Nephron progenitor cell (in vitro differentiated cells): ENCODE results near the gene LPP.

ENCODE experiments used
- DNase-seq: peaks from one replicate; pipeline ENCODE4 v3.0.0; 2021
- H3K27ac Mint-ChIP-seq: 2 replicates; pipeline ENCODE4 v1.8.0; 2021; ENCODE audit warnings: mild to moderate bottlenecking, moderate library complexity, mixed read lengths
- H3K27me3 Mint-ChIP-seq: 2 replicates; pipeline ENCODE4 v1.8.0; 2021; ENCODE audit warnings: mild to moderate bottlenecking, low read depth, mixed read lengths; ENCODE audit not compliant: poor library complexity
- H3K36me3 Mint-ChIP-seq: 2 replicates; pipeline ENCODE4 v1.8.0; 2021; ENCODE audit warnings: low read depth, mixed read lengths
- H3K4me1 Mint-ChIP-seq: 2 replicates; pipeline ENCODE4 v1.8.0; 2021; ENCODE audit warnings: mixed read lengths
- H3K4me3 Mint-ChIP-seq: 2 replicates; pipeline ENCODE4 v1.8.0; 2021; ENCODE audit warnings: mild to moderate bottlenecking, moderate library complexity, mixed read lengths
- H3K9me3 Mint-ChIP-seq: 2 replicates; pipeline ENCODE4 v1.8.0; 2021; ENCODE audit warnings: mild to moderate bottlenecking, moderate library complexity, mixed read lengths
- CTCF ChIP-seq: fragments of 200-600 bp; sonication (generic); IDR thresholded peaks from 2 replicates; pipeline ENCODE4 v1.5.0; 2021; ENCODE audit warnings: antibody characterized with exemption

LPP gene

DNA sequence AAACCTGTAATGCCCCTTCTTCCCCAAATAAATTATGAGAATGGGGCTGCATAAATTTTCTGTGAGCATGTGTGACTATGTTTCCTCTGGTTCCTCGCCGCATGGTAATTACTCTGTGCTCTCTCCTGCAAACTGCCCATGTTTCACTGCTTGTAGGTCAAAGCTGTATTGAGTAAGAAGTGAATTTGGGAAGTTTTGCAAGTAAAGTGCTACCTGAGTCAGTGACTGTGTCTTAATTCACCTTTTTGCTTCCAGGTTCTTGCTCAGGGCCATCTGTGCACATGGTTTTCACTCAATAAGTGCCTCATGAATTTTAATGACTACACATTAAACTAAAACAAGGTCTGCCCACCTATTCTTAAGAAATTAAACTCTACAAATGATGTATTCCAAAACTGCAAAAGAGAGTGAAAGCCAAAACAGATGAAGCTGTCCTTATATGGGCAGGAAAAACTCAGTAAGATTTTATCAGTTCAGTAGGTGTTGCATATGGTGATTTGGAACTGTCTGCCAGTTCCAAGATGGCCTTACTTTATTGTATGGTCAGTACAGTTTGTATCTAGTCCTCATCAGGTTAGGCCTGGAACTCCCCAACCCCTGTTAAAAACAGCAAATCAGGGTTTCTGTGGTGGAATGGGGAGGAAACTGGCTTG, 100.0 kb downstream of the LPP start:
- Mint-ChIP-seq H3K4me1 (peaks cover 17% of the 10 kb centered on the region), H3K27ac (no peak overlapping the region), H3K27me3 (no peaks in the 10 kb centered on the region), H3K4me3 (no peak overlapping the region), H3K9me3 (peaks cover 23% of the 10 kb centered on the region), H3K36me3 (peaks cover 28% of the 10 kb centered on the region)
- no peak for TF ChIP-seq CTCF
- no peak for DNase-seq

- Mint-ChIP-seq H3K9me3 (peaks cover 23% of the 10 kb centered on the region), H3K27me3 (no peaks in the 10 kb centered on the region), H3K4me1 (peaks cover 24% of the 10 kb centered on the region), H3K27ac (no peak overlapping the region), H3K36me3 (peaks cover 28% of the 10 kb centered on the region), H3K4me3 (no peak overlapping the region)
- DNase-seq = no peak
- TF ChIP-seq CTCF = no peak
Measured at GRCh38 chr3:188254520-188255070, 100.6 kb downstream of the LPP start.

GRCh38 chr3:188255190-188255589, 101.2 kb downstream of the LPP start:
- no peaks in the 10 kb centered on the region for H3K27me3 Mint-ChIP-seq
- no peak overlapping the region for H3K4me3 Mint-ChIP-seq
- no peak for TF ChIP-seq CTCF
- H3K4me1 Mint-ChIP-seq = peaks cover 26% of the 10 kb centered on the region
- H3K27ac Mint-ChIP-seq = no peak overlapping the region
- peaks cover 28% of the 10 kb centered on the region for H3K36me3 Mint-ChIP-seq
- peaks cover 23% of the 10 kb centered on the region for H3K9me3 Mint-ChIP-seq
- no peak for DNase-seq

DNA sequence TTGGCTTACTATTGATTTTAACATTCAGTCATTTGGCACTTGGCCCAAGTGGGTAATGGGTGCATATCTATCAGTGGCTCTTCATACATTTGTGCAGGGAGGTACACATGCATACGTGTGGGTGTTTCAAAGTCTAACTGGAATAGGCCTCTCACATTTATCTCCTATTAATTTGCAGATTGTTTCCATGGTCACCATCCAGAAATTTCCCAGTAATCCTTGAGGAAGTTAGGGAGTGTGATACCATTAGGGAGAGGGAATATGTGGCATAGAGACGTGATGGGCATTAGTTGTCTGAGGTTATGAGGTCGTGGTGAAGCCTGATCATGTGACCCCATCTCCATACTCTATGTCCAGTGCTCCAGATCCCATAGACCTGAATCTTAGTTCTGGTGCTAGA, 102.8 kb downstream of the LPP start:
- Mint-ChIP-seq H3K4me3 (no peak overlapping the region), H3K36me3 (peaks cover 17% of the 10 kb centered on the region), H3K27ac (no peak overlapping the region), H3K4me1 (peaks cover 26% of the 10 kb centered on the region), H3K27me3 (no peaks in the 10 kb centered on the region), H3K9me3 (peaks cover 16% of the 10 kb centered on the region)
- no peak for TF ChIP-seq CTCF
- DNase-seq = no peak

- Mint-ChIP-seq H3K4me1 (peaks cover 28% of the 10 kb centered on the region), H3K36me3 (peaks cover 12% of the 10 kb centered on the region), H3K27me3 (no peaks in the 10 kb centered on the region), H3K9me3 (peaks cover 8% of the 10 kb centered on the region), H3K4me3 (no peak overlapping the region), H3K27ac (peak overlapping the region; percentile 69)
- no peak for TF ChIP-seq CTCF
- no peak for DNase-seq
Measured at GRCh38 chr3:188257384-188258026, 103.5 kb downstream of the LPP start.

- Mint-ChIP-seq H3K27me3 (no peaks in the 10 kb centered on the region), H3K9me3 (no peaks in the 10 kb centered on the region), H3K36me3 (peaks cover under 1% of the 10 kb centered on the region), H3K4me3 (no peak overlapping the region), H3K27ac (no peak overlapping the region), H3K4me1 (peaks cover 31% of the 10 kb centered on the region)
- no peak for TF ChIP-seq CTCF
- DNase-seq = no peak
Measured at GRCh38 chr3:188259191-188259590, 105.2 kb downstream of the LPP start.
